ENCODE measurements around the gene NRM. TPM values are rescaled to one million over a fixed set of nuclear protein-coding genes. Genes with fewer than 3 reads are reported as not detected.

Gene NRM
- total and polyA plus RNA-seq, 2 of the 13 experiments (the other 11 are each of a cell fraction or from before 2014, with no cell fraction given): 12.5 to 16.0 TPM

GRCh38 chr6:30722280-30723112 lies 31.7 kb upstream of the NRM start (continued):
- TF ChIP-seq ZNF652 (CRISPR knock-in tag; IDR thresholded peaks at IDR 0.05; ENCODE audit: borderline replicate concordance, low read depth): no peak
- TF ChIP-seq ZNF362 (CRISPR knock-in tag; IDR thresholded peaks at IDR 0.05; ENCODE audit: borderline replicate concordance): 0 out of 2 replicates have a peak, but pooled peaks have one; percentile 13
- peak; percentile 65 for TF ChIP-seq XRCC5 (optimal IDR thresholded peaks at IDR 0.05; ENCODE audit: low read length)
- TF ChIP-seq SKI (IDR thresholded peaks at IDR 0.05; ENCODE audit: partially characterized antibody): peak; percentile 28
- no peak for TF ChIP-seq ZBTB7A (CRISPR knock-in tag; IDR thresholded peaks at IDR 0.05)
- peak; percentile 55 for TF ChIP-seq RXRB (CRISPR knock-in tag; IDR thresholded peaks at IDR 0.05; ENCODE audit: borderline replicate concordance)
- TF ChIP-seq NR2F1 (CRISPR knock-in tag; IDR thresholded peaks at IDR 0.05): 0 out of 4 replicates have a peak, but pooled peaks of 1 of the 2 experiments have one; percentile 12
- no peak for TF ChIP-seq AGO1 (IDR thresholded peaks at IDR 0.05; ENCODE audit: low read depth, low read length, poor library complexity, severe bottlenecking)
- TF ChIP-seq ZNF256 (CRISPR knock-in tag; conservative IDR thresholded peaks at IDR 0.05): no peak
- no peak for TF ChIP-seq POLR2AphosphoS2 (IDR thresholded peaks at IDR 0.05; ENCODE audit: low read depth, low read length)
- 0 out of 2 replicates have a peak, but pooled peaks have one; percentile 69 for TF ChIP-seq ZFP36L1 (CRISPR knock-in tag; IDR thresholded peaks at IDR 0.05)
- TF ChIP-seq ZNF781 (CRISPR knock-in tag; IDR thresholded peaks at IDR 0.05; ENCODE audit: borderline replicate concordance, not compliant biosample characterization): no peak
- 0 out of 2 replicates have a peak, but pooled peaks have one; percentile 23 for TF ChIP-seq TAF1 (CRISPR knock-in tag; IDR thresholded peaks at IDR 0.05)
- 0 out of 2 replicates have a peak, but pooled peaks have one; percentile 30 for TF ChIP-seq ZBTB2 (CRISPR knock-in tag; IDR thresholded peaks at IDR 0.05; ENCODE audit: low read depth)
- TF ChIP-seq ASH2L (IDR thresholded peaks at IDR 0.05; ENCODE audit: insufficient read length, low read depth, low read length): peak; percentile 49
- TF ChIP-seq HMGXB4 (CRISPR knock-in tag; IDR thresholded peaks at IDR 0.05; ENCODE audit: borderline replicate concordance in 1 of 2, low read depth in 1 of 2): peak; percentile 61 to 79; a peak in 3 of 4 replicates
- 0 out of 2 replicates have a peak, but pooled peaks have one; percentile 41 for TF ChIP-seq ZNF317 (CRISPR knock-in tag; IDR thresholded peaks at IDR 0.05)
- no peak for TF ChIP-seq ZNF800 (CRISPR knock-in tag; IDR thresholded peaks at IDR 0.05)

Data from HepG2 (cell line).